Lower leg skin (tissue), 4 donors: ENCODE measurements around the gene SLC1A7. TPM values are rescaled to one million over a fixed set of nuclear protein-coding genes. Genes with fewer than 3 reads are reported as not detected.
A peak's percentile ranks its signal among the peaks of the same experiment; 100 is the strongest.
"Not testable (repeated sequence)": the region's sequence is repeated elsewhere in the genome, so short reads cannot be mapped to it uniquely, and the experiment has no call there.

ENCODE experiments used
- DNase-seq, 2 donors: peaks; one replicate each; pipeline ENCODE4 v3.0.0-alpha.2; 2019; ENCODE audit warnings: low spot score in 2 of 2
- H3K4me3 ChIP-seq: fragments of 200-600 bp; sonication (generic); 2 replicates; pipeline ENCODE4 v1.5.1; 2017; ENCODE audit warnings: mild to moderate bottlenecking, low read depth; ENCODE audit not compliant: poor library complexity, severe bottlenecking
- CTCF ChIP-seq, 3 donors: fragments of 450-650 bp; IDR thresholded peaks; one replicate each; pipeline ENCODE4 v1.5.1; 2016; ENCODE audit warnings: antibody characterized with exemption in 3 of 3, mild to moderate bottlenecking in 3 of 3, moderate library complexity in 2 of 3
- POLR2A ChIP-seq, 2 donors: fragments of 450-650 bp; IDR thresholded peaks; one replicate each; pipeline ENCODE4 v1.6.1; 2016 to 2017; ENCODE audit warnings: antibody characterized with exemption in 2 of 2, mild to moderate bottlenecking in 1 of 2, moderate library complexity in 1 of 2
- WGBS, 2 donors: methylation state at CpG; one replicate each; pipeline ENCODE4 v1.1.5; 2018; 5-methylcytosine and 5-hydroxymethylcytosine counted together
- intact Hi-C: fragments of 100-400 bp; cut with DNase I; formaldehyde crosslinking; loops from one replicate; pipeline ENCODE4 v1.15.0; 2023; ENCODE audit warnings: low total_unique reads
- total RNA-seq, 4 donors: library from RNA; depleted of rRNA; stranded (reverse); fragments of >200 nt; gene quantifications; one replicate each; pipeline ENCODE4 v1.1.0, GENCODE V29; 2016

The SLC1A7 gene
- total RNA-seq, result not detected

GRCh38 chr1:53142226-53142853, at the start of gene SLC1A7:
Gene SLC1A7, minus strand, starts transcription at chr1:53142638. Its CDS starts 189 bp downstream, at chr1:53142449.
- 94% methylated on average over 12 to 19 of the region's 21 CpGs for WGBS, 2 donors
- DNase-seq, result peak in 1 of 2 donors; percentile 73
- no peak for TF ChIP-seq CTCF (IDR thresholded peaks at IDR 0.05)
- no peak for TF ChIP-seq POLR2A (IDR thresholded peaks at IDR 0.05)
- no peak within 1 kb of the TSS for H3K4me3 ChIP-seq
- intact Hi-C loops, result no loop called here

GRCh38 chr1:53190210-53190611, 47.8 kb upstream of the SLC1A7 start:
- intact Hi-C loops, result no loop called here
- DNase-seq, result no peak
- 83 to 88% methylated on average over 9 to 10 of the region's 10 CpGs for WGBS, 2 donors
- no peak overlapping the region for H3K4me3 ChIP-seq
- TF ChIP-seq POLR2A (IDR thresholded peaks at IDR 0.05) (no peak), CTCF (IDR thresholded peaks at IDR 0.05) (no peak)

- 67 to 71% methylated on average over 5 of the region's 5 CpGs for WGBS, 2 donors
- no peak overlapping the region for H3K4me3 ChIP-seq
- intact Hi-C loops, result no loop called here
- DNase-seq, result no peak
- TF ChIP-seq POLR2A (IDR thresholded peaks at IDR 0.05) (no peak), CTCF (IDR thresholded peaks at IDR 0.05) (no peak)
These were observed 46.6 kb upstream of the SLC1A7 start for GRCh38 chr1:53189061-53189460.

GRCh38 chr1:53188099-53188498, 45.7 kb upstream of the SLC1A7 start:
- 70 to 72% methylated on average over 4 of the region's 4 CpGs for WGBS, 2 donors
- intact Hi-C loops, result no loop called here
- no peak for DNase-seq
- TF ChIP-seq POLR2A (IDR thresholded peaks at IDR 0.05) (no peak), CTCF (IDR thresholded peaks at IDR 0.05) (no peak)
- no peak overlapping the region for H3K4me3 ChIP-seq

- intact Hi-C loops, result no loop called here
- 65 to 79% methylated on average over 1 of the region's 1 CpG for WGBS, 2 donors
- no peak for DNase-seq
- TF ChIP-seq POLR2A (IDR thresholded peaks at IDR 0.05) (no peak), CTCF (IDR thresholded peaks at IDR 0.05) (no peak)
- H3K4me3 ChIP-seq, result no peak overlapping the region
These were observed 45.0 kb upstream of the SLC1A7 start for GRCh38 chr1:53187401-53187800.

GRCh38 chr1:53186533-53186932, 44.1 kb upstream of the SLC1A7 start:
- intact Hi-C loops, result no loop called here
- TF ChIP-seq POLR2A (IDR thresholded peaks at IDR 0.05) (no peak), CTCF (IDR thresholded peaks at IDR 0.05) (no peak)
- 71 to 81% methylated on average over 3 of the region's 3 CpGs for WGBS, 2 donors
- DNase-seq, result no peak
- no peak overlapping the region for H3K4me3 ChIP-seq

GRCh38 chr1:53185955-53186297, 43.5 kb upstream of the SLC1A7 start:
- DNase-seq, H3K4me3 ChIP-seq, intact Hi-C loops: not testable (repeated sequence)
- WGBS, 2 donors, result 72 to 84% methylated on average over 2 of the region's 2 CpGs
